ENCODE results near the gene SLC6A8. TPM values are rescaled to one million over a fixed set of nuclear protein-coding genes. Genes with fewer than 3 reads are reported as not detected.

SLC6A8 gene
- total RNA-seq, 1 experiment from 2014 or later = 45.3 TPM

DNA sequence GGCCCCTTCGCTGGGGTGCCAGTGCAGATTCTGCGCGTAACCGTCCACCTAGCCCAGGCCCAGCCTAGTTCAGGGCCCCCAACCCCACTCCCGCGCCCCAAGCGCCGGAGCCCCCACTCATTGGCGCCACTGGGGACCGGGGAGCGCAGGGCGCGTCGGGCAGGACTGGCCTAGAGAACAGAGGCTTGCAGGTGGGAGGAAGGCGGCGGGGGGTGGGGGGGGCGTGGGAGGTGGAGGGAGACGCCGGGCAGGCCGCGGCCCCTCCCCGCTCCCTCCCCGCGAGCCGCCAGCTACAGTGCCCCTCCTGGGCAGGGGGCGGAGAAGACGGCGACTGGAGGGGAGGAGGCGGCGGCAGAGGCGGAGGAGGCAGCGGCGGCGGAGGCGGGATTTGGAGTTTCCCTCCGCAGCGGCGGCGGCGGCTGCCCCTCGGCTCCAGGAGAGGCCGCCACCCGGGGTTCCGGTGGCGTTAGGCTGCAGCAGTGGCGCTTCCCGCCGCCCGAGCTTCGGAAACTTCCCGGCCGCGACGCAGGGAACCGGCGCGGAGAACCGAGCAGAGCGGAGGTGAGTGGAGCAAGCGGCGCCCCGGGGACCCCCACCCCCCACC is 45.6 kb upstream of the SLC6A8 start:
- POLR2A ChIA-PET (ENCODE audit: unreplicated experiment) = interaction anchor here (0.6 kb wide), 1 partner anchor 169 kb away, joined by 3 read pairs; no protein-coding TSS in a partner anchor

DNA sequence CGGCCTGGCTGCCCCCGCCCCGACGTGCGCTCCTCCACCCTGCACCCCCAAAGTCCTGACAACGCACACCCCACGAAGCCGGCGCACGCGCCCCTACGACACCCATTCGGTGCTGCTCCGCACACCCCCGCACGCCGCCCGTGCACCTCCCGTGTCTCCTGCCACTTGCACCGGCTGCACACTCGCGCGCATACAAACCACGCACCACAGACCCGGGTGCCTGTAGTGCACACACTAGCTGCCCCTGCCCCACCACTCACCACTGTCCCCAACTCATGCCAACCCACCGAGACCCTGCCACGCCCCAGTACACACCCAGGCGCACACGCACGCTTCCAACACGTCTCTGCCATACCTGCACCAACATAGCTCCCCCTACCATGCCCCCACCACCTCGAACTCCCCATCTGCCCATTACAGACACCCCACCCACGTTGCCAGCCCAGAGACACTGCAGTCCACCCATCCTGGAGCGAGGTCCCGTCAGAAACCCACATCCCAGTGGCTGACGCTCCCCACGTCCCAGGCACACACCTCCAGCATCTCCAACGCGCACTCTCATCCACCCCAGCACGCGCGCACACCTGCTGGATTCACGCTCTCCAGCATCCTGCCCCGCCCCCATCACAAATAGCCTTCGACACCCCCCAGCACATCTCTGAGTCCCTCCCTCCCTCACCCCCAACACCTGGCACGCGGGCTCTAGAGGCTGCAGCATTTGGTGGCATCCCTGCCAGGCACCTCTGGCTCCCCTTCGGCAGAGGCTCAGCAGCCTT is 44.9 kb upstream of the SLC6A8 start:
- Histone ChIP-seq H4K20me1 (ENCODE audit: low read length) (no peaks in the 10 kb centered on the region), H3K27ac (ENCODE audit: low read length) (no peak overlapping the region), H3K79me2 (ENCODE audit: low read length) (no peaks in the 10 kb centered on the region), H2AFZ (ENCODE audit: low read length) (no peak overlapping the region), H3K36me3 (ENCODE audit: low read depth, low read length) (no peaks in the 10 kb centered on the region), H3K9ac (ENCODE audit: low read length) (no peak overlapping the region), H3F3A (ENCODE audit: low read length, unreplicated experiment) (no peaks in the 10 kb centered on the region), H3K4me3 (ENCODE audit: low read length) (no peak overlapping the region), H3K9me3 (ENCODE audit: low read length) (no peaks in the 10 kb centered on the region), H3K9me2 (replicated peaks; ENCODE audit: low read length) (no peaks in the 10 kb centered on the region), H3K4me1 (ENCODE audit: insufficient read depth, low read length) (no peaks in the 10 kb centered on the region; the same call in 1 of the 2 replicates), H3K4me2 (ENCODE audit: low read length) (peak overlapping the region; percentile 85; the same call in 1 of the 2 replicates), H3K27me3 (ENCODE audit: low read length) (peaks cover 23% of the 10 kb centered on the region)
- no peak for DNase-seq
- POLR2A ChIA-PET (ENCODE audit: unreplicated experiment) = no interaction called here
- TF ChIP-seq, protein P1, sequence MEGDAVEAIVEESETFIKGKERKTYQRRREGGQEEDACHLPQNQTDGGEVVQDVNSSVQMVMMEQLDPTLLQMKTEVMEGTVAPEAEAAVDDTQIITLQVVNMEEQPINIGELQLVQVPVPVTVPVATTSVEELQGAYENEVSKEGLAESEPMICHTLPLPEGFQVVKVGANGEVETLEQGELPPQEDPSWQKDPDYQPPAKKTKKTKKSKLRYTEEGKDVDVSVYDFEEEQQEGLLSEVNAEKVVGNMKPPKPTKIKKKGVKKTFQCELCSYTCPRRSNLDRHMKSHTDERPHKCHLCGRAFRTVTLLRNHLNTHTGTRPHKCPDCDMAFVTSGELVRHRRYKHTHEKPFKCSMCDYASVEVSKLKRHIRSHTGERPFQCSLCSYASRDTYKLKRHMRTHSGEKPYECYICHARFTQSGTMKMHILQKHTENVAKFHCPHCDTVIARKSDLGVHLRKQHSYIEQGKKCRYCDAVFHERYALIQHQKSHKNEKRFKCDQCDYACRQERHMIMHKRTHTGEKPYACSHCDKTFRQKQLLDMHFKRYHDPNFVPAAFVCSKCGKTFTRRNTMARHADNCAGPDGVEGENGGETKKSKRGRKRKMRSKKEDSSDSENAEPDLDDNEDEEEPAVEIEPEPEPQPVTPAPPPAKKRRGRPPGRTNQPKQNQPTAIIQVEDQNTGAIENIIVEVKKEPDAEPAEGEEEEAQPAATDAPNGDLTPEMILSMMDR (conservative IDR thresholded peaks at IDR 0.05; ENCODE audit: low read depth, low read length) = no peak
- ATAC-seq = no peak
- CTCF ChIA-PET = no interaction called here
- BruUV-seq (replicated peaks) = no TSS peak
- intact Hi-C loops (cut with micrococcal nuclease) = no loop called here

More for the DNA sequence above, 45.6 kb upstream of the SLC6A8 start:
- Histone ChIP-seq H3K4me2 (ENCODE audit: low read length) (no peak overlapping the region), H2AFZ (ENCODE audit: low read length) (no peak overlapping the region), H3K27me3 (ENCODE audit: low read length) (peaks cover 23% of the 10 kb centered on the region), H3K79me2 (ENCODE audit: low read length) (no peaks in the 10 kb centered on the region), H3K9me2 (replicated peaks; ENCODE audit: low read length) (no peaks in the 10 kb centered on the region), H3K4me3 (ENCODE audit: low read length) (no peak overlapping the region), H3K9me3 (ENCODE audit: low read length) (no peaks in the 10 kb centered on the region), H3K4me1 (ENCODE audit: insufficient read depth, low read length) (no peaks in the 10 kb centered on the region; the same call in 1 of the 2 replicates), H3K9ac (ENCODE audit: low read length) (no peak overlapping the region), H3K27ac (ENCODE audit: low read length) (no peak overlapping the region), H3F3A (ENCODE audit: low read length, unreplicated experiment) (no peaks in the 10 kb centered on the region), H3K36me3 (ENCODE audit: low read depth, low read length) (no peaks in the 10 kb centered on the region), H4K20me1 (ENCODE audit: low read length) (no peaks in the 10 kb centered on the region)
- no TSS peak for BruUV-seq (replicated peaks)
- TF ChIP-seq, protein P1 (conservative IDR thresholded peaks at IDR 0.05; ENCODE audit: low read depth, low read length) = no peak
- TF ChIP-seq EZH2phosphoT487 (IDR thresholded peaks at IDR 0.05; ENCODE audit: borderline replicate concordance, low read length) (no peak), EZH2 (IDR thresholded peaks at IDR 0.05; ENCODE audit: low read length, unreplicated experiment) (no peak)
- CTCF ChIA-PET = no interaction called here
- ATAC-seq (no peak), DNase-seq (no peak)
- intact Hi-C loops (cut with micrococcal nuclease) = no loop called here
